ENCODE measurements around the gene TSPEAR.

The TSPEAR gene

DNA sequence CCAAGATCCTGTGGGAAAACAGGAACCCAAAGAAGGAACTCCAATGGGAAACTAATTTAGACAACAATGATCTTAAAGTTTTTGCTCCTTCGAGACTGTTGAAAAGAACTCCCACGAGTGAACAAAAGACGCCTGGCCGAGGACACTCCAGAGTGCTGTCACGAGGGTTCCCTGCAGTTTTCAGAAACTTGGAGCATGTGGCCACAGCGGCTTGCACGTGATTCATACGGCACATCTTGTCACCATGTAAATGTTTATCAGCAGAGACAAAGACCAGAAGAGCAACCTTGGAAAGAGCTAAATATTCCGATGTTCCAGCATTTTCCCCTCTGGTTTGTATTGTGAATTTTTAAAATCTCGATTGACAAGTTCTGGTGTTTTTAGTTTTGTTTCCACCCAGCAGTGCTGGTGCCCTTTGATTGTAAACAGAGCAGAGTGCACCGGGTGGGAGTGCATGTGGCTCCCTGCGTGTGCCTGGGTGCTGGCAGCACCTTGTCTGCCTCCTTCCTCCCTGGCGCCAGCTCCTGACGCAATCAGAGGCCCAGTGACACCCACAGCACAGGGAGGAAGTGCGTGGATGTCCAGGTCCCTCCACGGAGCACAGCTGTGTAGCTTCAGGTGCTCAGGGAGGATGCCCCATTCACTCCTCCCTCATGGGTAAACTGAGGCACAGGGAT, 233.1 kb downstream of the TSPEAR start:
- no peak for DNase-seq

DNA sequence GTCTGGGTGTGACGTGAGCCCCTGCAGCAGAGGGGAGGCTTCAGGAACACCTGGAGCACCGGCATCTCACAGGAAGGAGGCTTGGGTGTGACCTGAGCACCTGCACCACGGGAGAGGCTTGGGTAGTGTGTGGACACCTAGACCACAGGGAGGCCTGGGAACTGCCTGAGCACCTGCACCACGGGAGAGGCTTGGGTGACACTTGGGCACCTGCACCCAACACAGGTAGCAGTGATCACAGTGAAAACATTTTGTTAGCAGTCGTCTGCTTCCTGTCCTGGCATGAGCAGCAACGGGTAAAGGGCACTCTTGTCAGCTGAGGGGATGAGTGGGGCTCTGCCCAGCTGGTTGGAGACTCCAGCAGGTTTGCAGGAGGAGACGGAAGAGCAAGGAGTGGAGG, 233.7 kb downstream of the TSPEAR start:
- no peak for DNase-seq

DNA sequence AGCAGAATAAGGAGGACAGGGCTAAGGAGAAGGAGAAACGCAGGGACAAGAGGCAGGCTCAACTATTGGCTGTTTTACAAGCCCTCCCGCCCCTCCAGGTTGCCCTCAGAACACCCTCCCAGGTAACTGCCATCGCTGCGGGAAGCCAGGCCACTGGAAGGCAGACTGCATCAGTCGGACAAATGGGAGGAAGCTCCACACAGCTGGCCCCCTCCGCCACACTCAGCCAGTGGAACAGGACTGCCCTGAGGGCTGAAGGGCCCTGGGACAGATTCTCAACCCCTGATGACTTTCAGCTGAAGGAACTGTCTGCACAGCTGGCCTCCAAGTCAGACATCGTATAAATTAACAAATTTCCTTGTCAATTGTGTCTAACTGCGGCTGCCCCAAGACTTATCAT, 234.2 kb downstream of the TSPEAR start:
- no peak for DNase-seq

GRCh38 chr21:44475266-44475845, 236.0 kb downstream of the TSPEAR start:
- DNase-seq, result no peak

- no peak for DNase-seq
Measured at GRCh38 chr21:44473915-44474555, 237.3 kb downstream of the TSPEAR start.

GRCh38 chr21:44471996-44472395, 239.4 kb downstream of the TSPEAR start:
- DNase-seq, result no peak

GRCh38 chr21:44471341-44471740, 240.0 kb downstream of the TSPEAR start:
- no peak for DNase-seq

DNA sequence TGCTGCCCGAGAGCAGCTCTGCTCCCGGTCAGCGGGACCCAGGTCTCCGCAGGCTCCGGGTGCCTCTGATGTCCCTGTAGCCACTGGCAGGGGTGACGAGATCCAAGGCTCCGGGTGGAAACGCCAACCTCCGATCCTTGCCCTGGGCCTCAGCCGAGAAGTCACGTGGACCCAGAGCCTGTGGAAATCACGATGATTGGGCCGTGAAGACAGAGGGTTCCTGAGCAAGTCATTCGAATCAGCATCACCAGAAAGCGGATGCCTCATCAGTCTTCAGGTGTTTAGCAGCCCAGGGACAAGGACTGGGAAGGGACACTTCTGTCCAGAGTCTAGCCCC, 243.5 kb downstream of the TSPEAR start:
- no peak for DNase-seq

GRCh38 chr21:44466996-44467858, 244.1 kb downstream of the TSPEAR start:
- no peak for DNase-seq

DNA sequence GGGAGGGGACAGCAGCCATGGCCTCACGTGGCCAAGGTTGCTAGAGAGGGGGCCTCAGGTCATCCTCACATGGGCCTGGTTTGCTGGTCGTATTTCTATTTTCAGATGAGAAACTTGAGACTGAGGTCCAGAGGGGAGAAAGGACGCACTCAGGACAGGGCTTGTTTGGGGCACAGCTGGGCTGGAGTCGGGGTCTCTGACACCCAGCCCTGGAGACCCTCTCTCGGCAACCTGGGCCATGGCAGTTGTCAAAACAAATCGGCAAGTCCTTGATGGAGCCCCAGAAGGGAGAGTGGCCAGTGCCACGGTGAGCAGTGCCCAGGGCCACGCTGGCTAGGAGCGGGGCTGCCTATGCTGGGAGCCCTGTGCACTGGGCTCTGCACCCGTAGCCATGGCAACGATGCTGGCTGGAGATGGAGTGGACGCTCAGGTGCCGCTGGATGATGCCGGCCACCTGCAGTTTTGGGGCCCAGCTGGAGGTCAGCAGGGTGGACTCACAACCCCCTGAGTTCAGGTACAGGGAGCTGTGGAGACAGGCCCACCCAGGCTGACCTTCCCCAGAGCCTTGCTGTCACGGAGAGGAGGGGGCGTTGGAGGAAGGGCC, 244.9 kb downstream of the TSPEAR start:
- no peak for DNase-seq

DNA sequence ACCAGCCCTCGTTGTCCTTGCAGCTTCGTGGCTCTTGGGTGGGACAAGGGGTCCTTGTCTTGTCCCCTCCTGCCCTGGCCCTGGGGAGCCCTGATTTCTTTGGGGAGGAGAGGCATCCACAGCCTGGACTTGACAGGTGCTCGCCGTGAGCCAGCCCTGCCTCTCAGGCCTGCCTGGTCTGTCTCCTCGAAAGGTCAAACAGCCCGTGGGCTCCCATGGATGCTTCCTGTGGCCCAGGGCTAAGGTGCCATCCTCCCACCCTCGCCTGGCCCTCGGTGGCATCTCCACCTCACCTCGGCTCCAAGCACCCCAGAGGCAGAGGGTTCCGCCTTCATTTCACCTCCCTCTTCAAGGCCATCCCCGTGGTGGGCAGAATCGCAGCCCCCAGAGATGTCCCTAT, 247.0 kb downstream of the TSPEAR start:
- DNase-seq, result no peak

GRCh38 chr21:44463724-44464123, 247.6 kb downstream of the TSPEAR start:
- no peak for DNase-seq

DNA sequence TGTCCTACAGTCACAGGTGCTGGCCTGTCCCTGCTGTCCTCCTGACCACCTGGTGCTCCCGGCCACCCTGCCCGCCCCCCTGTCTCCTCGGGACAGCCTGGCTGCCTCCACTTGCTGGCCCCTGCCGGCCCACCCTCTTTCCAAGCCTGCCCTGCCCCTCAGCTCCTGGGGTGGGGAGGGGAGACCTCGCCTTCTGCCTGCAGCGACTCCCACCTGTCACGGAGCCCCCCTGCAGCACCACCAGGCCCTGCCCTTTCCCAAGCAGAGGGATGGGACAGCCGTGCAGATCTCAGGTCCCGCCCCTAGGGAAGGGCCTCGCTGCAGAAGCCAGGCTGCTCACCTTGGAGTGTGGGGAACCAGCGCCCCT, 248.6 kb downstream of the TSPEAR start:
- no peak for DNase-seq

DNA sequence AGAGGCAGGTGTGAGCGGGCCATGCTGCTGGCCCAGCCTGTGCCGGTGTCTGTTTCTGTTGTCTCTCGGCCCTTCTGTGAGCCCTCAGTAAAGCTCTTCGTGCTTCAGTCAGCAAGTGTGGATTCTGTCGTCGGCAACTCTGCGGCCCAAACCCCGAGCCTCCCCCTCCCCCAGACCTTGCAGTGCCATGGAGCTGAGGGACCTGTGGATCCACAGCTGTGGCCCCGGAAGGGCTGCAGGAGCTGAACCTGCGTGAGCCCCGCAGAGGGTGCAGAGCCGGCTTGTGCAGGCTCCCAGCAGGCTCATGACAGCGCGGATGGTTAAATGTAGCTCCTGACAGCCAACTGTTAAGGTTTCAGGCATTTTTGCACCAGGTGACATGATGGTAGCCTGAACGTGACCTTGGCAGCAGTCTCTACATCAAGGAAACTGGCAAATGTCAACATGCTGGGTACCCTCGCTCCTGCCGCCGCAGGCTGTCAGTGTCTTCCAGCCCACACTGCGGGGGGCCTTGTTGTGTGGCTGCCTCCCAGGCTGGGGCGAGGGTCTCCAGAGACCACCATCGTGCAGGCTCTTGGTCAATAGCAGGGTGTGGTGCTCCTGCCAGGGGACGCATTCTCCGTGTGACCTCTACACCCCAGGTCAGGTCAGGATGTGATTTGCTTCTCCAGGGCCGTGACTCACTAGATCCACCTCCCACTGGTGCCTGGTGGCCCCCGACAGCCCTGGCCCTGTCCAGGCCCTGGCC, 249.1 kb downstream of the TSPEAR start:
- DNase-seq, result no peak

DNA sequence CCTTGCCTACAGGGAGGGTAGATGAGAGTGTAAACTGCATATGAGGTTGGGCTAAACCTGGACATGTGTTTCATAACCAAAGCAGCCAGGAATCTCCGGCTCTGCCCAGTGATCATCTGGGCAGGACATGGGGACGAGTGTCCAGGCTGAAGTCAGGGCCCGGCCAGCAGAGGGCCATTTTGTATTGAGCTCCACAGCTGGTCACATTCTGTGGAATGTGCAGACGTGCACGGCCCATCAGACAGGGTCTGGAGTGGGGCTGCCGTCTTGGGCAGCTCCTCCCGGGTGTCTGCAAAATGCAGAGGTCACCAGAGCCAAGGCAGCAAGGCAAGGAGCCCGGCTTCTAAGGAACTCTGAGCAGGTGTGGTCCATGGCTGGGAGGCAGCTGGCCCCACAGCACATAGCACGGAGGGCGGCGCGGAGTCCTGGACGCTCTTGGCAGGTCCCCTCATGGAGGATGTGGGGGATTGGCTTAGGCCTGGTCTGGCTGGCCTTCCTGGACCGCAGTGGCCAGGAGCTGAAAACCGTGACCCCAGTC, 249.8 kb downstream of the TSPEAR start:
- DNase-seq, result no peak

DNA sequence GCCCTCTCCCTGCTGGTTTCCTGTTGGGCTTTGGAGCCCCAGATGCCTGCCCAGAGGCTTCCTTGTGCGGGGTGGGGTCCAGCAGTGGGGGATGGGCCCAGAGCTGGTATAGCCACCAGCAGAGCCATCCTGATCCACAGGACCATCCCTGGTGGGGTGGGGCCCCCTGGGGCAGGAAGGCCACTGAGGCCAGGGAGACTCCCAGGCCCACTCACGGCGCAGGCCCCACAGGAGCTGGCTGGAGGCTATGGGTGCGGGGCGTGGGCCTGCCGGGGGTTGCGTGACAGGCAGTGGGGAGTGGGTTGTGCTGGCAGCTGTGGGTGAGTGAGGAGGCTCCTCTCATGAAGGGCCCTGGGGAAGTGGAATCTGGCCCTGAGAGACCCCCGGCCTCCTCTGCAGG, 250.4 kb downstream of the TSPEAR start:
- DNase-seq, result no peak

DNA sequence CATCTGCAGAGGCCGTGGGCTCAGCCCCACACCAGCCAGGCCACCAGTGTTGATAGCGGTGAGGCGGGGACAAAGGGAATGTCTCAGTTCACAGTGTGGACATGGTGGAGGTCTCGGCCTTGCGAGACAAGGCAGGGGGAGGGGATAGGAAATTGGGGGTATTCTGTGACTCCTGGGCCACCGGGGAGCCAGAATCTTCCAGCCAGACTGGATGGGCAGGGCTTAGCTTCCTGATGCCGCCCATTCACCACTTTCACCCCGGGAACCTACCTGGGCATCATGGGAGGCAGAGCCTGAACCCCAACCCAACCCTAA, 251.0 kb downstream of the TSPEAR start:
- DNase-seq, result no peak

DNA sequence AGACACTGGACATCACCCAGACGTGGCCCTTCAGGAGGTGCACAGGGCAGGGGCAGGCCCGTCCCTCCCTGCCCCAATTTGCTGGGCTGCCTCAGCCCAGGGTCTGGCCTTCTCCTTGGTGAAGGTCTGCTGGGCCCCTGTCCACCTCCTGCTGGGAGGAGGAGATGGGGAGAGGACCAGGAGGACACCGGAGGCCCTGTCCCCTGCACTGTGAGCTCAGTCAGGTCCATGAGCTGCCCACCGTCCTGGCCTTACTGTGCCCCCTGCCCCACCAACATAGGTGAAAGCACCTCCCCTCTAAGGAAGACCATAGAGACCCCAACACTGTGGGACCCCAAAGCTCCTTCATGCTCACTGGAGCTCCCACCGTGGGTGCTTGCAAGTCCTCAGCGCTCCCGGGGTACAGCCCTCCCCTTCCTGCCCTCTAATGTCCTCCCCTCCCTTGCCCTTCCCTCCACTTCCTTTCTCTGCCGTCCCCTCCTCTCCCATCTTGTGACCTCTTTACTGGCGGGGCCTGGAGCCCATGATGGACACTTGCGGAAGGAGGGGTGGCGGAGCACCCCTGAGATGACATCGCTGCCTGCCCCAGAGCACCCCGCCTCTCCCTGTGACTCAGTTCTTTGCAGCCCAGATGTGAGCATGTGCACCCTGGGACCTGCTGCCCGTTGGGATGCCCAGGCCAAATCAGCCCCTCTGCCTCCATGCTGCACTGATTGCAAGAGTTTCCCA, 251.5 kb downstream of the TSPEAR start:
- DNase-seq, result no peak

DNA sequence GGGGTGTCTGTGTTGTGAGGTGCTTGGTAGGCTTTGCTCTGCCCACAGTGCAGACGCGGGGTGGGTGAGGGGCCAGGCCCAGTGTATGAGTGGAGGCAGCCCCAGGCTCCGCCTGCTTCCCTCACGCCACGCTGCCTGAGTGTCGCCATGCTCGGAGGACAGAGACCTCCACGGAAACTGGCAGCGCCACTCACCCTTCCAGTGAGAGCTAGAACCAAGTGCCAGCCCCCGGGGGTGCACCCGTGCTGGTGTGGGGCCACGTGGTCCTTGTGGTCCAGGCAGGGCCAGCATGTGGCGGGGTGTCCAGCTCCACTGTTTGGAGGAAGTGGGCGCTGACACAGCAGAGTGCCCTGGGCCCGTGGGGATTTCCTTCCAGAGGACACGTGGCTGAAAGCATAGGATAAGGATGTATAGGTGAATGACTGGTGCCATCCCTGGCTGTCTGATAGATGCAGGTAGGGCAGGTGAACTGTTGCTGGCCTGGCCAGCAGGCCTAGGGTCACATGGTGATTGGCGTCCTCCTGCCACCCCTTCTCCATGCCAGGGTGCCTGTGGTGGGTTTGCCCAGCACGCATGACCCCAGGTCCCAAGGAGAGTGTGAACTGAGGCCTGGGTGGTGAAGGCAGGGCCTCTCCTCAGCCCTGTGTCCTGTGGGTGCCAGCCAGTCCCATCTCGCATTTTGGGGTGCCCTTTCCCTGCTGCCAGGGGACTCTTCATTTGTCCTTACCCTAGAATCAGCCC, 252.2 kb downstream of the TSPEAR start:
- no peak for DNase-seq

- no peak for DNase-seq
Measured at GRCh38 chr21:44456915-44457736, 254.2 kb downstream of the TSPEAR start.
